HG03139 (cell line): Measurements from ENCODE around the gene NR6A1.
"Not testable (repeated sequence)": the region's sequence is repeated elsewhere in the genome, so short reads cannot be mapped to it uniquely, and the experiment has no call there.

Source experiments
- ATAC-seq: cut with Tn5 transposase; IDR thresholded peaks from one replicate; pipeline ENCODE4 v1.9.1; 2021; ENCODE audit not compliant: unreplicated experiment

NR6A1 gene

GRCh38 chr9:124778575-124779367 is 7.7 kb upstream of the NR6A1 start:
- no peak for ATAC-seq

GRCh38 chr9:124776954-124777648 is 6.0 kb upstream of the NR6A1 start, which contains the start of gene OLFML2A:
Gene OLFML2A (plus strand): TSS chr9:124777133. CDS start chr9:124777271, 138 bp downstream.
- ATAC-seq, result no peak

- ATAC-seq, result no peak
Observed at GRCh38 chr9:124776618-124776953, 5.5 kb upstream of the NR6A1 start.

GRCh38 chr9:124774129-124774978 is 3.2 kb upstream of the NR6A1 start:
- ATAC-seq, result no peak

GRCh38 chr9:124773473-124774128 is 2.5 kb upstream of the NR6A1 start:
- no peak for ATAC-seq

- ATAC-seq, result not testable (repeated sequence)
Observed at GRCh38 chr9:124772877-124773276, 1.8 kb upstream of the NR6A1 start.

GRCh38 chr9:124771867-124772679 is 962 bp upstream of the NR6A1 start:
- ATAC-seq, result no peak

- ATAC-seq, result no peak
Observed at GRCh38 chr9:124770359-124771020, 621 bp downstream of the NR6A1 start.

GRCh38 chr9:124769549-124770358 is 1.4 kb downstream of the NR6A1 start:
- ATAC-seq, result no peak

- ATAC-seq, result no peak
Observed at GRCh38 chr9:124768750-124769548, 2.2 kb downstream of the NR6A1 start.

GRCh38 chr9:124768334-124768733 is 2.8 kb downstream of the NR6A1 start:
- no peak for ATAC-seq

- ATAC-seq, result no peak
Observed at GRCh38 chr9:124767821-124768220, 3.3 kb downstream of the NR6A1 start.

- ATAC-seq, result no peak
Observed at GRCh38 chr9:124766815-124767554, 4.1 kb downstream of the NR6A1 start.

- ATAC-seq, result no peak
Observed at GRCh38 chr9:124766326-124766725, 4.8 kb downstream of the NR6A1 start.

- no peak for ATAC-seq
Observed at GRCh38 chr9:124765439-124765835, 5.7 kb downstream of the NR6A1 start.

- ATAC-seq, result no peak
Observed at GRCh38 chr9:124764774-124765438, 6.2 kb downstream of the NR6A1 start.

GRCh38 chr9:124762633-124763032 is 8.5 kb downstream of the NR6A1 start:
- no peak for ATAC-seq
